Gastroesophageal sphincter (tissue), 3 donors: Measurements from ENCODE around the gene CTTN.

Experiments used
- EP300 ChIP-seq: sonication (generic); formaldehyde crosslinking; IDR thresholded peaks from one replicate; pipeline ENCODE4 v1.6.1; 2017; ENCODE audit warnings: antibody characterized with exemption, mild to moderate bottlenecking
- POLR2A ChIP-seq, 2 donors: fragments of 450-650 bp; IDR thresholded peaks; one replicate each; pipeline ENCODE4 v1.6.1; 2017; ENCODE audit warnings: antibody characterized with exemption in 2 of 2, mild to moderate bottlenecking in 2 of 2, moderate library complexity in 1 of 2
- POLR2AphosphoS5 ChIP-seq: sonication (generic); formaldehyde crosslinking; IDR thresholded peaks from one replicate; pipeline ENCODE4 v1.6.1; 2017; ENCODE audit warnings: antibody characterized with exemption
- TF ChIP-seq, protein P1 (sequence below), 4 experiments: fragments of 200-600 bp in 2 of 4; fragments of 450-650 bp in 2 of 4; sonication (generic) in 1 of 4; IDR thresholded peaks; one replicate each; pipeline ENCODE4 v1.5.1; 2017 to 2019; ENCODE audit warnings: antibody characterized with exemption in 4 of 4, mild to moderate bottlenecking in 2 of 4, moderate library complexity in 2 of 4

DNA sequence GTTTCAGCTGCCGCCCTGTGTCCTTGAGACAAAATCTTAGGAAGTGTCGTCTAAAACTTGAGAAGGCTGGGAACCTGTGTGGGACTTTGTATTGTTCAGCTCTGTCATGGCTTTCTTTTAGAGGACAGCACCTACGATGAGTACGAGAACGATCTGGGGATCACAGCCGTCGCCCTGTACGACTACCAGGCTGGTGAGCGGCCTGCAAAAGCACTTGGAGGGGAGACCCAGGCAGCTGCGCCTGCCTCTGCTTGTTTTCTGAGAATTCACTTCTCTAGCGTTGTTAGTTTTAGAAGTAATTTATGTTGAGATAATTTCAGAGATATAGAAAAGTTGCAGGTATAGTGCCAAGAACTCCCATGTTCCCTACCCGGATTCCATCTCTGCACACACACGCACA is 35.2 kb downstream of the CTTN start:
- TF ChIP-seq, protein P1, sequence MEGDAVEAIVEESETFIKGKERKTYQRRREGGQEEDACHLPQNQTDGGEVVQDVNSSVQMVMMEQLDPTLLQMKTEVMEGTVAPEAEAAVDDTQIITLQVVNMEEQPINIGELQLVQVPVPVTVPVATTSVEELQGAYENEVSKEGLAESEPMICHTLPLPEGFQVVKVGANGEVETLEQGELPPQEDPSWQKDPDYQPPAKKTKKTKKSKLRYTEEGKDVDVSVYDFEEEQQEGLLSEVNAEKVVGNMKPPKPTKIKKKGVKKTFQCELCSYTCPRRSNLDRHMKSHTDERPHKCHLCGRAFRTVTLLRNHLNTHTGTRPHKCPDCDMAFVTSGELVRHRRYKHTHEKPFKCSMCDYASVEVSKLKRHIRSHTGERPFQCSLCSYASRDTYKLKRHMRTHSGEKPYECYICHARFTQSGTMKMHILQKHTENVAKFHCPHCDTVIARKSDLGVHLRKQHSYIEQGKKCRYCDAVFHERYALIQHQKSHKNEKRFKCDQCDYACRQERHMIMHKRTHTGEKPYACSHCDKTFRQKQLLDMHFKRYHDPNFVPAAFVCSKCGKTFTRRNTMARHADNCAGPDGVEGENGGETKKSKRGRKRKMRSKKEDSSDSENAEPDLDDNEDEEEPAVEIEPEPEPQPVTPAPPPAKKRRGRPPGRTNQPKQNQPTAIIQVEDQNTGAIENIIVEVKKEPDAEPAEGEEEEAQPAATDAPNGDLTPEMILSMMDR (IDR thresholded peaks at IDR 0.05), result no peak
- TF ChIP-seq POLR2A (IDR thresholded peaks at IDR 0.05), result no peak
- no peak for TF ChIP-seq EP300
- no peak for TF ChIP-seq POLR2AphosphoS5
